GM12801 (cell line): ENCODE measurements around the gene ELMO1.

Experiments
- TF ChIP-seq, protein P1 (sequence below): IDR thresholded peaks from one replicate; pipeline ENCODE4 v1.5.1; 2011; ENCODE audit warnings: control low read depth; ENCODE audit not compliant: insufficient read length; ENCODE audit errors: extremely low read depth

ELMO1 gene

DNA sequence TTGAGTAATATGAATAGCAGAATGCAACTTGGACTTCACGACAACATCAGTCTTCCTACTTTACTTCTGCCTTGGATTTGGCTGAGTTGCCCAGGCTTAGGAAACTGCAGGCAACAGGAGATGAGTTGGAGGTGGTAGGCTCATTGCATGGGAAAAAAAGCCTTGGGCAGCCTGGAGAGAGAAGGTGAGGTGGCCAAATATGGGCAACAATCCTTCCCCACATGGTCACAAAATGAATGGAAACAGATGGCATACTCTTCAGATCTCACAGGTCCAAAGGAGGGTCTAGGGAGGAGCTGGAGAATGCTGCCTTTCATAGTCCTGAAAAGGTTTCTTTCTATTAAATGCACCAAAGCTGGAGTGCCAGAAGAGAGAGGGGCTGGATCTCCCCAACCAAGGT is 595.7 kb downstream of the ELMO1 start:
- TF ChIP-seq, protein P1, sequence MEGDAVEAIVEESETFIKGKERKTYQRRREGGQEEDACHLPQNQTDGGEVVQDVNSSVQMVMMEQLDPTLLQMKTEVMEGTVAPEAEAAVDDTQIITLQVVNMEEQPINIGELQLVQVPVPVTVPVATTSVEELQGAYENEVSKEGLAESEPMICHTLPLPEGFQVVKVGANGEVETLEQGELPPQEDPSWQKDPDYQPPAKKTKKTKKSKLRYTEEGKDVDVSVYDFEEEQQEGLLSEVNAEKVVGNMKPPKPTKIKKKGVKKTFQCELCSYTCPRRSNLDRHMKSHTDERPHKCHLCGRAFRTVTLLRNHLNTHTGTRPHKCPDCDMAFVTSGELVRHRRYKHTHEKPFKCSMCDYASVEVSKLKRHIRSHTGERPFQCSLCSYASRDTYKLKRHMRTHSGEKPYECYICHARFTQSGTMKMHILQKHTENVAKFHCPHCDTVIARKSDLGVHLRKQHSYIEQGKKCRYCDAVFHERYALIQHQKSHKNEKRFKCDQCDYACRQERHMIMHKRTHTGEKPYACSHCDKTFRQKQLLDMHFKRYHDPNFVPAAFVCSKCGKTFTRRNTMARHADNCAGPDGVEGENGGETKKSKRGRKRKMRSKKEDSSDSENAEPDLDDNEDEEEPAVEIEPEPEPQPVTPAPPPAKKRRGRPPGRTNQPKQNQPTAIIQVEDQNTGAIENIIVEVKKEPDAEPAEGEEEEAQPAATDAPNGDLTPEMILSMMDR = no peak

DNA sequence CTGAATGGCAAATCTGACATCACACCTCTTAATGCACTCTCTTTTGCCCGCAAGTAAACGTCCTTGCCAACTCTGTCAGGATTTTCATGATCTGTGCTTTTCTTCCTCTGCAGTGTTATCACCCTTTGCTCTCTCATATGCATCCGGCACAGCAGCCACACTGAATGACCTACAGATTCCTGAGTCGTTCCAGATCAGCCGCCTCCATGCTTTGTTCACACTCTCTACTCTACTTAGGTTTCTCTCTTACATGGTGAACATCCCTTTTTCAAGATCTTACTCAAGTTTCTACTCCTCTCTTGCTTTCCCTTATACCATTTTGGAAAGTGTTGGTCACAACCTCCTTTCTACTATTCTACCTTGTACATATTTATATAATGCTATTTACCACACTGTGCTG is 596.6 kb downstream of the ELMO1 start:
- TF ChIP-seq, protein P1 = no peak

DNA sequence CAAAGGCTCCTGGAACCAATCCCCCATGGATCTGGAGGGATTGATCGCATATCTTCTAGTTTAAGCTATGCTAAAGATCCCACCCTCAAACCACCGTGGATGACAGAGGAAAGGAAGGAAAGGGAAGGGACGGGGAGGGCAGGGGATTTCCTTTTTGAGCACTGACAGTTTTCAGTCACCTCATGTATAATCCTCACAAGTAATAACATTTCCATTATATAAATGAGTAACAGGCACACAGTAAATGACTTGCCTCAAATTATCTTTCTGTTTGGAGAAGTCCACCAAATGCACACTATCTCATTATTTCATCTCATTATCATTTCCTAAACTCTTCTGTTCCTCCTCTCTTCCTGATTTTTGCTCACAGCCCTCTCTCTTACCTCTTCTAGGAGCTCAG is 597.3 kb downstream of the ELMO1 start:
- TF ChIP-seq, protein P1 = no peak

DNA sequence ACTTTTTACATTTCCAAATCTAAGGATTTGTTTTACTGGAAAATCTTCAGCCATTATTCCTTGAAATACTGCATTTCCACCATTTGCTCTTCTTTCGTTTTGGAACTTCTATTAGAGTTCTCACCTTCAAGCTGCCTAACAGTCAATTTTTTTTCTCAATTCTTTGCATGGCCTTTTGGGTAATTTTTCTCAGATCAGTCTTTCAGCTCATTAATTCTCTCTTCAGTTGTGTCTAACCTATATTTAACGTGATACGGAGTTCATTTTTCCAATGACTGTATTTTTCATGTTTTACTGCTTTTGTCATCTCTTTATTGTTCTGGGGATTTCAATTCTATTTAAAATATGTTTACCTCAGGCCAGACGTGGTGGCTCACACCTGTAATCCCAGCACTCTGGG is 600.7 kb downstream of the ELMO1 start:
- TF ChIP-seq, protein P1 = no peak

DNA sequence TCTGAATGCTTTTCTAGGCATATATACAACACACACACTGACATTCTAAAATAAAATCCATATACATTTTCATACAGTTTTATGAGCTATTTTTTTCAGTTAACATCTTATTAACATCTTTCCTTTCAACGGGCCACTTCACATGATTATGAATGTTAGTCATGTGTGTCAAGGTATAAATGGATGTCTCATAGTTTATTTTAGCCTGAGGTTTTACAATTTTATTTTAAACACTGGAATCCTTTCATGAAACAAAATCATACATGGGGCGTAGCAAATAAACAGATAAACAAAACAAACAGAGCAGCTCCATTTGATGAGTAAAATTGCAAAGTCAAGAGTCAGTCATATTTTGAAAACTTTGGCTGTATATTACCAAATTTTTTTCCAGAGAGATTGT is 604.3 kb downstream of the ELMO1 start:
- TF ChIP-seq, protein P1 = no peak

DNA sequence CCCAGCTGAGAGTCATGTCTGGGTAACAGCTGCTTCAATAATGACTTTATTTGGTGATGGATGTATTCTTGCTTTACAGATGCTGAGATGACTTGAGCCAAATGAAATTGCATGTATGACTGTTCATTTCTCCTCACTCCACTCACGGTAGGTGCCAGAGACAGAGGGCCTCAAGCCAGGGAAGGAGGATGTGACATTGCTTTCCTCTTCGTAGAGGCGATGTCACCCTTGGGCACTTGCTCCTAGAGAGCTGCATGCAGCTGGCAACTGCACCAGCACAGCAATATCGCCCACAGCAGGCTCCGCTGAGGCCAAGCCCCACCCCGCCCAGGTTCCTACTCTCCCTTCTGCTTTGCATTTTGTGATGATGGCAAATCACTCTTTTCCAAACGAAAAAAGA is 607.8 kb downstream of the ELMO1 start:
- TF ChIP-seq, protein P1 = no peak

DNA sequence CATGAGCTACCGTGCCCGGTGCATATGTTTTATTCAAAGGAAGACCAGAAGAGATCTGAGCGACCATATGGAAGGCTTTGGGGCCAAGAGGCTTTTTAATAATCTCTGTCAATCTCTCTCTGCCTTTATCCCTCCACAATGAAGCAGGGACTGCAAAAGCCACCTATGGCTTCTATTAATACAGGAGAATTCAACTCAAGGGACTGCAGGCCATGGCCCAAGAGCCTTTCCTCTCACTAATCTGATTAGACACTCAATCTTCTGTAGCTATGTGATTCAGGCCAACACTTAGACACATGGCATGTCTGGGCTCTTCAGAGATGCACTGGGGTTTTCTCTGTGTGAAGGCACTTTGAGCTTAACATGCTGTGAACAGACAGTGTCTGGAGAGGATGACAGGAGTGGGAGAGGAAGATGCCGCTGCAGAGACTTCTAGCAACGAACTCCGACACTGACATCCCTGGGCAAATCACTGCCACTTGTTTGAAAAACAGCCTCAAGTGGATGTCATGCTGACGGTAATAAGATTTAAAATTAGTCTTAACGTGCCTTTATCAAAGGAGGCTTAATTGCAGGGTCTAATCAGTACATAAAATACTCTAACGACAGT is 609.9 kb downstream of the ELMO1 start:
- TF ChIP-seq, protein P1 = no peak
